HG02571 (cell line): ENCODE data around the gene LGALS7B.
"Not testable (repeated sequence)": the region's sequence is repeated elsewhere in the genome, so short reads cannot be mapped to it uniquely, and the experiment has no call there.

ENCODE experiments used
- ATAC-seq: cut with Tn5 transposase; IDR thresholded peaks from one replicate; pipeline ENCODE4 v1.9.1; 2021; ENCODE audit warnings: mild to moderate bottlenecking, moderate library complexity; ENCODE audit not compliant: unreplicated experiment

The LGALS7B gene

GRCh38 chr19:38769635-38770211, 19.3 kb upstream of the LGALS7B start:
- no peak for ATAC-seq

- ATAC-seq: peak; percentile 7
Measured at GRCh38 chr19:38770228-38770948, 18.6 kb upstream of the LGALS7B start.

GRCh38 chr19:38770949-38771275, 18.1 kb upstream of the LGALS7B start:
- peak; percentile 52 for ATAC-seq

- not testable (repeated sequence) for ATAC-seq
Measured at GRCh38 chr19:38771569-38771968, 17.4 kb upstream of the LGALS7B start.

- no peak for ATAC-seq
Measured at GRCh38 chr19:38773469-38774177, 15.4 kb upstream of the LGALS7B start, which contains the start of gene LGALS7. Gene LGALS7, minus strand, starts transcription at chr19:38773517. Its CDS starts 25 bp downstream, at chr19:38773492.

- no peak for ATAC-seq
Measured at GRCh38 chr19:38774181-38774950, 14.6 kb upstream of the LGALS7B start.

GRCh38 chr19:38778733-38779132, 10.3 kb upstream of the LGALS7B start:
- ATAC-seq: no peak

GRCh38 chr19:38780443-38780842, 8.6 kb upstream of the LGALS7B start:
- ATAC-seq: no peak

- ATAC-seq: no peak
Measured at GRCh38 chr19:38781058-38781457, 7.9 kb upstream of the LGALS7B start.

GRCh38 chr19:38782212-38782611, 6.8 kb upstream of the LGALS7B start:
- ATAC-seq: not testable (repeated sequence)

GRCh38 chr19:38784224-38784623, 4.8 kb upstream of the LGALS7B start:
- ATAC-seq: no peak

GRCh38 chr19:38785187-38785699, 3.8 kb upstream of the LGALS7B start:
- ATAC-seq: no peak

GRCh38 chr19:38786061-38786460, 2.9 kb upstream of the LGALS7B start:
- ATAC-seq: not testable (repeated sequence)

GRCh38 chr19:38786572-38787265, 2.3 kb upstream of the LGALS7B start:
- ATAC-seq: no peak

- not testable (repeated sequence) for ATAC-seq
Measured at GRCh38 chr19:38790507-38791403, 1.8 kb downstream of the LGALS7B start.

- not testable (repeated sequence) for ATAC-seq
Measured at GRCh38 chr19:38791451-38792064, 2.6 kb downstream of the LGALS7B start.

GRCh38 chr19:38792250-38793111, 3.5 kb downstream of the LGALS7B start:
- ATAC-seq: no peak

GRCh38 chr19:38793177-38793576, 4.2 kb downstream of the LGALS7B start:
- no peak for ATAC-seq
